ENCODE results near the gene SLC7A10. TPM values are rescaled to one million over a fixed set of nuclear protein-coding genes. Genes with fewer than 3 reads are reported as not detected.

SLC7A10 gene
- total RNA-seq, 1 experiment from 2014 or later, result 2.9 TPM

DNA sequence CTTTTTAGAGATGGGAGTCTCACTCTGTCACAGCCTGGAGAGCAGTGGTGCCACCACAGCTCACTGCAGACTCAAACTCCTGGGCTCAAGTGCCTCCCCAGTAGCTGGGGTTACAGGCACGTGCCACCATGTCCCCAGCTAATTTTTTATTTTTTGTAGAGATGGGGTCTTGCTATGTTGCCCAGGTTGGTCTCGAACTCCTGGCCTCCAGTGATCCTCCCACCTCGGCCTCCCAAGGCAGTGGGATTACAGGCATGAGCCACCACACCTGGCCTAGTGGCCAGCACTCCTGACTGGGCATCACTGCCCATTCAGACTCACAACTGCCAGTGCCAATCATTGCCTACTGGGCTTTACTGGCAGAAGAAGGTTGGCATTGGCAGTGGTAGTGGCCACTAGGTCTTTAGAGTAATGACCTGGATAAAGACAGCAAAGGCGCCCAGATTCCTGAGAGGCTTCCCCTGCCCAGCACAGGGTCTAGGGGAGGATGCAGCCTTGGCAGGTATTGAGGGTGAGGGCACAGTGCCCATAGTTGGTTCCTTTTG lies 26.8 kb upstream of the SLC7A10 start:
- no peak overlapping the region for H3K4me2 ChIP-seq (ENCODE audit: insufficient read depth, insufficient read length, low read length)
- no peaks in the 10 kb centered on the region for H3K9me3 Mint-ChIP-seq
- H2BK12ac ChIP-seq (ENCODE audit: insufficient read length, low read depth, low read length), result no peak overlapping the region

More for the DNA sequence above, 26.8 kb upstream of the SLC7A10 start:
- Histone ChIP-seq H3K4ac (ENCODE audit: low read depth, low read length) (no peak overlapping the region), H2BK15ac (ENCODE audit: low read depth, low read length) (no peak overlapping the region), H4K91ac (ENCODE audit: insufficient read length, low read depth, low read length) (no peak overlapping the region), H3K79me2 (ENCODE audit: insufficient read depth, low read length) (no peaks in the 10 kb centered on the region), H3K14ac (ENCODE audit: insufficient read depth, low read length) (no peak overlapping the region), H3K79me1 (ENCODE audit: insufficient read depth, low read depth, low read length, poor library complexity, severe bottlenecking) (no peaks in the 10 kb centered on the region), H2BK20ac (ENCODE audit: low read depth, low read length, poor library complexity, severe bottlenecking) (no peak overlapping the region), H2AK5ac (ENCODE audit: insufficient read length, low read length) (no peak overlapping the region), H2BK120ac (ENCODE audit: low read depth, low read length, poor library complexity, severe bottlenecking) (no peak overlapping the region), H3K23ac (ENCODE audit: insufficient read length, low read depth, low read length) (no peak overlapping the region), H4K5ac (ENCODE audit: insufficient read length, low read depth, low read length) (no peak overlapping the region), H3K23me2 (ENCODE audit: insufficient read length, low read depth, low read length, poor library complexity, severe bottlenecking) (no peaks in the 10 kb centered on the region), H3K4me1 (ENCODE audit: insufficient read depth, low read length) (no peaks in the 10 kb centered on the region), H4K20me1 (ENCODE audit: control insufficient read depth, insufficient read depth, insufficient read length) (no peaks in the 10 kb centered on the region), H3K27me3 (ENCODE audit: insufficient read depth, low read length) (no peaks in the 10 kb centered on the region), H4K8ac (replicated peaks; ENCODE audit: insufficient read length, low read depth, low read length) (no peak overlapping the region), H3K18ac (ENCODE audit: insufficient read length, low read depth, low read length) (no peak overlapping the region), H2BK5ac (ENCODE audit: insufficient read length, low read length) (no peak overlapping the region), H3K56ac (ENCODE audit: insufficient read length, low read depth, low read length) (no peak overlapping the region), H2AFZ (ENCODE audit: low read length) (no peak overlapping the region), H3K9me3 (ENCODE audit: control insufficient read depth, low read depth, low read length) (no peaks in the 10 kb centered on the region), H3T11ph (ENCODE audit: low read length) (no peak overlapping the region), H3K27ac (ENCODE audit: insufficient read length, low read depth, low read length) (no peak overlapping the region), H3K9ac (ENCODE audit: extremely low read depth, insufficient read length, low read length) (no peak overlapping the region)
- DNase-seq, result no peak
- Mint-ChIP-seq H3K4me3 (no peak overlapping the region), H3K36me3 (ENCODE audit: insufficient read depth in 1 of 3, low read depth in 3 of 3) (no peaks in the 10 kb centered on the region), H3K4me1 (peaks cover 0 to 3% of the 10 kb centered on the region in 2 experiments; a peak in 2 of 4 replicates), H3K27me3 (ENCODE audit: low read depth) (peaks cover 3% of the 10 kb centered on the region), H3K27ac (no peak overlapping the region)
- WGBS (ENCODE audit: extremely low coverage, insufficient read length, low lambda C conversion rate), result no CpG with 5 or more reads among the region's 4 CpGs
- TF ChIP-seq, protein P1, sequence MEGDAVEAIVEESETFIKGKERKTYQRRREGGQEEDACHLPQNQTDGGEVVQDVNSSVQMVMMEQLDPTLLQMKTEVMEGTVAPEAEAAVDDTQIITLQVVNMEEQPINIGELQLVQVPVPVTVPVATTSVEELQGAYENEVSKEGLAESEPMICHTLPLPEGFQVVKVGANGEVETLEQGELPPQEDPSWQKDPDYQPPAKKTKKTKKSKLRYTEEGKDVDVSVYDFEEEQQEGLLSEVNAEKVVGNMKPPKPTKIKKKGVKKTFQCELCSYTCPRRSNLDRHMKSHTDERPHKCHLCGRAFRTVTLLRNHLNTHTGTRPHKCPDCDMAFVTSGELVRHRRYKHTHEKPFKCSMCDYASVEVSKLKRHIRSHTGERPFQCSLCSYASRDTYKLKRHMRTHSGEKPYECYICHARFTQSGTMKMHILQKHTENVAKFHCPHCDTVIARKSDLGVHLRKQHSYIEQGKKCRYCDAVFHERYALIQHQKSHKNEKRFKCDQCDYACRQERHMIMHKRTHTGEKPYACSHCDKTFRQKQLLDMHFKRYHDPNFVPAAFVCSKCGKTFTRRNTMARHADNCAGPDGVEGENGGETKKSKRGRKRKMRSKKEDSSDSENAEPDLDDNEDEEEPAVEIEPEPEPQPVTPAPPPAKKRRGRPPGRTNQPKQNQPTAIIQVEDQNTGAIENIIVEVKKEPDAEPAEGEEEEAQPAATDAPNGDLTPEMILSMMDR (conservative IDR thresholded peaks at IDR 0.05), result no peak
